HG03439 (cell line): ENCODE data around the gene SETBP1.

ENCODE experiments used
- ATAC-seq: cut with Tn5 transposase; IDR thresholded peaks from one replicate; pipeline ENCODE4 v1.9.1; 2021; ENCODE audit warnings: mild to moderate bottlenecking, moderate library complexity; ENCODE audit not compliant: unreplicated experiment

Gene SETBP1

GRCh38 chr18:44754567-44754966, 73.9 kb downstream of the SETBP1 start:
- no peak for ATAC-seq

GRCh38 chr18:44758861-44759631, 78.4 kb downstream of the SETBP1 start:
- peak; percentile 97 for ATAC-seq

- ATAC-seq, result peak; percentile 55
Observed at GRCh38 chr18:44759925-44760342, 79.2 kb downstream of the SETBP1 start.

GRCh38 chr18:44761812-44762211, 81.1 kb downstream of the SETBP1 start:
- no peak for ATAC-seq

- no peak for ATAC-seq
Observed at GRCh38 chr18:44763327-44763726, 82.6 kb downstream of the SETBP1 start.

GRCh38 chr18:44764863-44765262, 84.2 kb downstream of the SETBP1 start:
- no peak for ATAC-seq

- no peak for ATAC-seq
Observed at GRCh38 chr18:44765456-44765855, 84.8 kb downstream of the SETBP1 start.

GRCh38 chr18:44766450-44766849, 85.8 kb downstream of the SETBP1 start:
- ATAC-seq, result no peak

- no peak for ATAC-seq
Observed at GRCh38 chr18:44767807-44768206, 87.1 kb downstream of the SETBP1 start.

- no peak for ATAC-seq
Observed at GRCh38 chr18:44770641-44771040, 90.0 kb downstream of the SETBP1 start.

GRCh38 chr18:44771572-44771955, 90.9 kb downstream of the SETBP1 start:
- ATAC-seq, result no peak

GRCh38 chr18:44771956-44772917, 91.5 kb downstream of the SETBP1 start:
- ATAC-seq, result no peak

- ATAC-seq, result no peak
Observed at GRCh38 chr18:44773640-44774155, 93.0 kb downstream of the SETBP1 start.

GRCh38 chr18:44774191-44774590, 93.5 kb downstream of the SETBP1 start:
- ATAC-seq, result no peak

GRCh38 chr18:44777457-44778192, 96.9 kb downstream of the SETBP1 start:
- ATAC-seq, result no peak

- no peak for ATAC-seq
Observed at GRCh38 chr18:44778788-44779187, 98.1 kb downstream of the SETBP1 start.

GRCh38 chr18:44779753-44780292, 99.1 kb downstream of the SETBP1 start:
- ATAC-seq, result no peak

GRCh38 chr18:44781886-44782285, 101.2 kb downstream of the SETBP1 start:
- no peak for ATAC-seq

- no peak for ATAC-seq
Observed at GRCh38 chr18:44782617-44783016, 101.9 kb downstream of the SETBP1 start.

- ATAC-seq, result no peak
Observed at GRCh38 chr18:44783371-44783770, 102.7 kb downstream of the SETBP1 start.

- ATAC-seq, result peak; percentile 40
Observed at GRCh38 chr18:44786257-44786656, 105.6 kb downstream of the SETBP1 start.
